Psoas muscle (tissue), 8 donors: ENCODE results near the gene TRAF3IP1. TPM values are rescaled to one million over a fixed set of nuclear protein-coding genes. Genes with fewer than 3 reads are reported as not detected.

Experiments used
- ATAC-seq, 4 donors: fragments of 200-7000 bp; cut with Tn5 transposase; one replicate each; pipeline ENCODE4 v1.9.1; 2020; ENCODE audit warnings: moderate library complexity in 3 of 4, mild to moderate bottlenecking in 2 of 4
- DNase-seq, 2 donors: peaks; one replicate each; pipeline ENCODE4 v3.0.0-alpha.2; 2020
- H3K27ac ChIP-seq: fragments of 200-600 bp; one replicate; pipeline ENCODE4 v1.8.0; 2022
- H3K27me3 ChIP-seq, 3 donors: fragments of 200-600 bp in 1 of 3; one replicate each; pipeline versions ENCODE4 v1.6.1 to v1.8.0; 2013 to 2022; ENCODE audit warnings: low read length in 2 of 3, mild to moderate bottlenecking in 2 of 3, moderate library complexity in 1 of 3; ENCODE audit not compliant: insufficient read depth in 3 of 3
- H3K36me3 ChIP-seq, 2 donors: fragments of 200-600 bp in 1 of 2; one replicate each; pipeline versions ENCODE4 v1.6.1 to v1.8.0; 2013 to 2022; ENCODE audit warnings: low read depth in 1 of 2, mild to moderate bottlenecking in 1 of 2, moderate library complexity in 1 of 2; ENCODE audit not compliant: insufficient read depth in 1 of 2
- H3K4me1 ChIP-seq: fragments of 200-600 bp; one replicate; pipeline ENCODE4 v1.8.0; 2022
- H3K4me3 ChIP-seq: fragments of 200-600 bp; one replicate; pipeline ENCODE4 v1.8.0; 2022; ENCODE audit warnings: mild to moderate bottlenecking
- H3K9me3 ChIP-seq: fragments of 200-600 bp; one replicate; pipeline ENCODE4 v1.8.0; 2022
- WGBS, 3 donors: extraction: QIAGEN DNeasy Blood & Tissue Kit; methylation state at CpG; one replicate each; pipeline versions ENCODE4 v1.1.6 to v1.1.7; 2013; 5-methylcytosine and 5-hydroxymethylcytosine counted together
- intact Hi-C, 2 donors: fragments of 100-400 bp; cut with DNase I; formaldehyde crosslinking; loops; one replicate each; pipeline versions ENCODE4 v1.11.0 to v1.14.2; 2022
- polyA plus RNA-seq, 3 donors: library from polyadenylated mRNA; stranded (reverse); fragments of 200-250 nt; gene quantifications; one replicate each; pipeline ENCODE4 v1.2.3, GENCODE V29; 2013
- total RNA-seq, 4 donors: library from RNA; stranded (reverse); fragmentation: NEBNext Ultra II Directional in 2 of 4; extraction: Animal tissue kit (Norgen Biotek cat#: 25700) in 2 of 4; gene quantifications; one replicate each; pipeline versions ENCODE4 v1.2.1 to v1.2.4, GENCODE V29; 2021 to 2023
- TF ChIP-seq, protein P1 (sequence below): fragments of 200-600 bp; IDR thresholded peaks from one replicate; pipeline ENCODE4 v1.8.0; 2022; ENCODE audit warnings: antibody characterized with exemption
- donor health status: healthy with polysubstance abuse.
- donor health status: DM: no; HTN: no; CAD: no; lungs with moderate emphysema.
- donor health status: Bipolar disorder and iron deficiency.
- donor health status: healthy.
- donor health status: DM: yes; HTN: yes; CAD: no.
- donor health status: DM: no; HTN: no; CAD: no.
- donor health status: DM: no; HTN: no; CAD: no.
- donor health status: DM: yes; HTN: yes; CAD: no.

Gene TRAF3IP1
- total and polyA plus RNA-seq, 7 donors = 2.9 to 30.9 (median 16.3) TPM

DNA sequence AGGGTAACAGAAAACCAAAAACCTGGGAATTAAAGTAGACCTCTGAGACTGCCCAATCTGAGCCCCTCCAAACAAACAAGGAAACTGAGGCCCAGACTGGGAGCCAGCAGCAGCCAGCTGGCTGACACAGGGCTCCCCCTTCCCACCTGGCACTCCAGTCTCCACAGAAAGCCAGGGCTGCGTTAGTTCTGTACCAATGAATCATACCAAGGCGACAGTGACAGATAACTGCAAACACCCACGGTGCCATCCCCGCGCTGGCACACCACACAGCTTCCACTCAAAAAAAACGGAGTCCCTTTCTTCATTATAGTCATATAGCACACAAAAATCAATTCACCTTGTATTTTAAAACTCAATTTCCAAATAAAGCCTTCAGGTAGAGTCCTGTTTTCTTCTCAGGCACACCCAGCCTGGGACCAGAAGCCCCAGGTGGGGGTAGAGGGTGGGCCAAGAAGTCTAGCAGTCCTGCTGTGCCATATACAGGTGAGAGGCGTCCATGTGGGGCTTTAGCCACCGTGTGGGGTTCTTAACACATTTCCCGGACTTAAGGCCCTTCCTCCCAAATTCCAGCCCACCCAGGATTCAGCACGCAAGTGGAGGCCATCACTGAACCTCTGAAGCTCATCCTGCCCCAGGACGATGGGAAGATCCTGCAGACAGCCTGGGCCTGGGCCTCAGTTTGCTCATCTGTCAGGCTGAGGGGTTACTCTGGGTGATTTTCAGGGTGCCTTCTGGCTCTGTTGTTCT lies 33.2 kb upstream of the TRAF3IP1 start:
- DNase-seq (peak in 1 of 2 donors; percentile 41), ATAC-seq (peak; percentile 50 to 75 (median 68))
- Histone ChIP-seq H3K27ac (peak overlapping the region; percentile 96), H3K27me3 (no peaks in the 10 kb centered on the region), H3K36me3 (no peaks in the 10 kb centered on the region), H3K4me3 (peak overlapping the region; percentile 95), H3K4me1 (peaks cover 40% of the 10 kb centered on the region), H3K9me3 (no peaks in the 10 kb centered on the region)
- WGBS, 3 donors = 26 to 42% (median 32%) methylated on average over 11 of the region's 11 CpGs
- intact Hi-C loops = no loop called here
- TF ChIP-seq, protein P1, sequence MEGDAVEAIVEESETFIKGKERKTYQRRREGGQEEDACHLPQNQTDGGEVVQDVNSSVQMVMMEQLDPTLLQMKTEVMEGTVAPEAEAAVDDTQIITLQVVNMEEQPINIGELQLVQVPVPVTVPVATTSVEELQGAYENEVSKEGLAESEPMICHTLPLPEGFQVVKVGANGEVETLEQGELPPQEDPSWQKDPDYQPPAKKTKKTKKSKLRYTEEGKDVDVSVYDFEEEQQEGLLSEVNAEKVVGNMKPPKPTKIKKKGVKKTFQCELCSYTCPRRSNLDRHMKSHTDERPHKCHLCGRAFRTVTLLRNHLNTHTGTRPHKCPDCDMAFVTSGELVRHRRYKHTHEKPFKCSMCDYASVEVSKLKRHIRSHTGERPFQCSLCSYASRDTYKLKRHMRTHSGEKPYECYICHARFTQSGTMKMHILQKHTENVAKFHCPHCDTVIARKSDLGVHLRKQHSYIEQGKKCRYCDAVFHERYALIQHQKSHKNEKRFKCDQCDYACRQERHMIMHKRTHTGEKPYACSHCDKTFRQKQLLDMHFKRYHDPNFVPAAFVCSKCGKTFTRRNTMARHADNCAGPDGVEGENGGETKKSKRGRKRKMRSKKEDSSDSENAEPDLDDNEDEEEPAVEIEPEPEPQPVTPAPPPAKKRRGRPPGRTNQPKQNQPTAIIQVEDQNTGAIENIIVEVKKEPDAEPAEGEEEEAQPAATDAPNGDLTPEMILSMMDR = no peak

DNA sequence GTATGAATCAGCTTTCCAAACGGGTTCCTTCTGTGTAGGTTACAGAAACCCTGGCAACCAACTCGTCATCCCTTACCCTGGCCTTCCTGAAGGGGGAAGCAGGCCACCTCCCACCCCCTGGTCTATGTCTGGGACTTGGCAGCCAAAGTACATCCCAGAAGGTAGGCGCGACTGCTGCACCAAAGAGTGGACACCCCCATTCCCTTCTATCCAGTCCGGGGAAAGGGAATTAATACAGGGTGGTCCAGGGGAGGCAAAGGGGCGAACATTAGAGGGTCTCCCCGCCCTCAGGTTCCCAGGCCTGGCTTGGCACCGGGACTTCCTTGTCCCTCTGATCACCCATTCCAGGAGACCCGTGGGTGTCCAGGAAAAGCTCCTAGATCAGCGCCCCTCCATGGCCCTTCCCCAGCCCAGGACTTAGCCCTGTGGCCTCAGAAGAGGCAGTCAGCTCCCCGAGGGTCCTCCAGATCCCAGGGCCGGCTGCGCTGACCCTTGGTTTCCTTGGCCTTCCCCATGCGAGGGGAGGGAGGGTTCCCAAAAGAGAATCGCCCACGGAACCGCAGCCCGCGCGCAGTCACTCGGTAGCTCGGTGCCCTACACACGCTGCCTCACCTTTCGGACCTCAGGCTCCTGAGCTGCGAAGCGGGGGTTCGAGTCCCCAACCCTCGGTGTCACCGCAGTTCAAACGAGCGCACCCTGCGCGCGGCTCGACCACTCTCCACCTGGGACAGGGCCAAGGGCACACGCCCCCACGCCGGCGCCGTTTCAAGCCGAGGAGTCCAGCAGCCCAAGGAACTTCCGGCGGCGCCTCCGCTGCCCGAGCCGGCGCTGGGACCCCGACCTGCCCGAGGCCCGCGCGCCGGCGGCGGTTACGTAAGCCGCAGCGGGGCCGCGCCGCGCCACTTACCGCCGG lies 32.3 kb upstream of the TRAF3IP1 start, which contains the start of gene PER2:
PER2 (minus strand) TSS at position 874 of the 913 bp plus-strand sequence. CDS start 10,674 bp downstream, outside the sequence.
- TF ChIP-seq, protein P1 = no peak
- intact Hi-C loops = no loop called here
- DNase-seq (peak; percentile 70 to 85), ATAC-seq (peak; percentile 48 to 61 (median 52))
- Histone ChIP-seq H3K4me3 (peak within 1 kb of the TSS; percentile 95), H3K36me3 (no peaks in the 10 kb centered on the region), H3K4me1 (peaks cover 36% of the 10 kb centered on the region), H3K27ac (peak within 1 kb of the TSS; percentile 96), H3K9me3 (no peaks in the 10 kb centered on the region), H3K27me3 (no peaks in the 10 kb centered on the region)
- WGBS, 3 donors = 1 to 2% (median 1%) methylated on average over 44 to 65 of the region's 65 CpGs

DNA sequence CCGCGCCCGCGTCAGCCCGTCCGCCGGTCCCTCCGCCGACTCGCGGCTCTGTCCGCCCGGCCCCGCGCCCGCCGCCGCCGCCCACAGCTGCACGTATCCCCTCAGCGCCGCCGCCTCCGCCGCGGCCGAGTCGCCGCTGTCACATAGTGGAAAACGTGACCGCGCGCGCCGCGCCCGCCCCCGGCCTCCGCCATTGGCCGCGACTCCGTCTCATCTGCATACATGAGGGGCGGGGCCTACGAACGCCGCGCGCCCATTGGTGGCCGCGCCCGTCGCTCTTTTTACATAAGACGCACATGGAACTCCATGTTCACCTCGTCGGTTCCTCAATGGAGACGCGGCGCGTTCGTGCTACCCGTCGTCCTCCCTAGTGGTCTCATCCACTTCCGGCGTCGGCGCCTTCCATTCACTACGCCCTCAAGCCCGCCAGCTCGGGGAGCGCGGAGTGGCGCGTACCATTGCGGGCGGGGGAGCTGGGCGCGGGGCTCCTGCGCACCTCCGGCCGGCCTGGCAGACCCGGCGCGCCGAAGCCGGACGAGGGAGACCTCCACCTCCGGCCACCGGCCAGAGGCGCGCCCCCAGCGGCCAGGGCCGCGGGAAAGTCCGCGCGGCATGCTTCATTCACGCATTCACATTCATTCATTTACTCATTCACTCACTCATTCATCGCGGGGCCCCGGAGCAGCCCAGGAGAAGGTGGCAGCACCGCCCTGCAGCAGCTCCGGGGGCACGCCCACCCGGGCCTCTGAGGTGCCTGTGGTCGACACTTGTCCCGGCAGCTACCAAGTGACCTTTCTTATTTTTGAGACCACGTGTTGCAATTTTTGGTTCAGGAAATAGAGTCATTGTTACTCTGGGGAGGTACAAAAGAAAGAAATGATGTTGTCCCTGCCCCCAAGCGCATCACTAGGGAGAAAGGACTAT lies 31.4 kb upstream of the TRAF3IP1 start:
- Histone ChIP-seq H3K9me3 (no peaks in the 10 kb centered on the region), H3K27ac (peak overlapping the region; percentile 96), H3K4me1 (peaks cover 27% of the 10 kb centered on the region), H3K36me3 (no peaks in the 10 kb centered on the region), H3K27me3 (no peaks in the 10 kb centered on the region), H3K4me3 (peak overlapping the region; percentile 95)
- ATAC-seq (peak; percentile 81 to 87 (median 82)), DNase-seq (peak; percentile 99)
- intact Hi-C loops = no loop called here
- TF ChIP-seq, protein P1 = peak; percentile 29
- WGBS, 3 donors = 0 to 1% (median 0%) methylated on average over 69 to 108 of the region's 108 CpGs

DNA sequence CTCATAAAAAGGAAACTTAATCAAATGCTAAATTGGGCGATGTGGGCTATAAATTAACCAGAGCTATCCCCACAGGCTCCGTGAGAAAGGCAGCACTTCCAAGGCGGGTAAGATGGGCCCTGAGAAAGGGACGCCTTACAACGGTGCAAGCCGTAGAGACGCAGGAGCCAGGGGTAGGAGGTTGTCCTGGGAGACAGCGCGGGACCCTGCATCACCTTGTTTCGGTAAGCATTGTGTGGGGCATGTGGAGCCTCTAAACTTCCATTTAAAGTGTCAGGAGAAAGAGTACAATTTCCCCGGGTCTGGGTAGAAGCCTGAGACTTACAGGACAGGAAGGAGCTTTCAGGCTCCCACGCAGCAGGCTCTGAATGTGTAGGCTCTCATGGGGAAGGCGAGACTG lies 30.7 kb upstream of the TRAF3IP1 start:
- Histone ChIP-seq H3K9me3 (no peaks in the 10 kb centered on the region), H3K27ac (peak overlapping the region; percentile 96), H3K27me3 (no peaks in the 10 kb centered on the region), H3K4me1 (peaks cover 20% of the 10 kb centered on the region), H3K36me3 (no peaks in the 10 kb centered on the region), H3K4me3 (peak overlapping the region; percentile 95)
- intact Hi-C loops = no loop called here
- peak in 1 of 2 donors; percentile 26 for DNase-seq
- TF ChIP-seq, protein P1 = no peak
- ATAC-seq = no peak
- WGBS, 3 donors = 45 to 51% (median 47%) methylated on average over 13 of the region's 13 CpGs
